ENCODE measurements around the gene MAPKAPK2.

Gene MAPKAPK2

DNA sequence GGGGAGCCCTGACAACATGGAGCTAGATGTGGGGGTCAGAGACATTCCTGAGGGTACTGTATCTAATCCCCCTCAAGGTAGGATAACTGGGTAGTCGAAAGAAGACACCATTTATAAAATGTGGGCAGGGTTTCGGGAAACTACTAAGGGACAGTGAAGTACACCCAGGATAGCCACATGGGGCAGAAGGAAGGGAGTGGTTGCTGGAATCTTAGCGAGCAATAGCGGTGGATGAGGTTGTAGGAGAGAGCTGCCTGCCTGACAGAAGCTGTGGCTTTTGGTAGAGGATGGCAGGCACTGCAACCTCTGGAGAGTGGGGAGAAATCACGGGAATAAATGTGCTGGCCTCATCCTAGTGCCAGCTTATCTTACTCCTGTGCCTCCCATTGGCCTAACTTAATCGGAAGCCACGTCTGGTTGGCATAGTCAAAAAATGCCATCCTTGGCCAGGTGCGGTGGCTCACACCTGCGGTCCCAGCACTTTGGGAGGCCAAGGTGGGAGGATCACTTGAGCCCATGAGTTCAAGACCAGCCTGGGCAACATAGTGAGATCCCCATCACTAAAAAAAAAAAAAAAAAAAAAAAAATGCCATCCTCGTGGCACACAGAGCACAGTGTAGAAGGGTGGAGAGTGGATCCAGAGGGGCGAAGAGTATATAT lies 23.4 kb upstream of the MAPKAPK2 start:
- DNase-seq, result no peak

GRCh38 chr1:206662396-206663092 lies 22.2 kb upstream of the MAPKAPK2 start:
- no peak for DNase-seq

- no peak for DNase-seq
These were observed 21.3 kb upstream of the MAPKAPK2 start for GRCh38 chr1:206663362-206663761.

DNA sequence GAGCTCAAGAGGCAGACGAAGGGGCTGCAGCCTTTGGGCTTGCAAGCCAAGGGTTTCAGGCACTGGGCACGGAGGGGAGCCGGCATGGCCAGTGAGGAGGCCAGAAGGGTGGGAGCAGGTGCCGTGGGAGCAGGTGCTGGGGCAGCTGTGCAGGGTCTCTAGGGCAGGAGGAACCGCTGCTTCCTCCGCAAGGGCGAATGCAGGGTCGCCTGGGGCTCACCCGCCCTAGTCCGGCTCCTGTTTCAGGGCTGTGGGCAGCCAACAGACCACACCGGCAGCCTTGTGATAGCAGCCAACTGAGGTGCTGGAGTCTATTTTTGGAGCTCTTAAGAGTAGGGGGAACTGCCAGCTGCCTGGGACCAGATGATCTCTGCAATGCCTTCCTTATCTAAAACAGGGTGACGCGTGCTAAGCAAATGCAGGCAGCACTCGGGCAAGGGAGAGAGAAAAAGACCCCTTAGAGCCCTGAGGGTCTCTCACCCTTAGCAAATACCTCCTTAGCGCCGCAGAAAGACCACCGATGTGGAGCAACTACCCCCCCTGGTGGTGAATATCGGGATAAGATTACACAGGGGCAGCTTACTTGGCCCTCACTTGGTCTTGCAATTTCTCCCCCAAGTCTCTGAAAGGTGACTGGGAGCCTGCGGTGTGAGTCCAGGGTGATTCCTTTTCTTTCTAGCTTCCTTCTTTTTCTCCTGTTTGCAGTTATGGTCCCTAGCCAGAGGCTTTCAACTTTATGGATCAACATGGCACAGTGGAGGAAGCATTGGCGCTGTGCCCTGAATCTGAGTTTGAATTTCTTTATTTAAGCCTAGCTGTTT lies 20.7 kb upstream of the MAPKAPK2 start:
- DNase-seq, result peak; percentile 54

DNA sequence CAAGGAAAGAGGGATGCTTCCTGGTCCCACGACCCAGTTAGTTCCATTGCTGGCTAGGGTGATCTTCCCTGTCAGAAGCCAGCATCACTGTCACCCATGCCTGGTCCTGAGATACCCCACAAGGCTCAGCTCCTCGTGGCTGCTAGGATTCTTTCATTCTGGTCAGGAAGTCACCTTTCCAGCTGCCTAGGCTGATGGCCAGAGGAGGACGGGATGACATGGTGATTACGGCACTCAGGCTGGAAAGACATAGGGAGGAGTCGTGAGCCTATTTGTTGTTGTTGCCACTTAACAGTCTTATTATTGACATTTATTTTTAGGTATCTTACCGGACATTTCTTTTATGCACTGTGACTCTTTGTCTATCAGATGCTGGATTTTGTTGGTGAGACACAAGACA lies 20.0 kb upstream of the MAPKAPK2 start:
- no peak for DNase-seq

- DNase-seq, result no peak
These were observed 18.6 kb upstream of the MAPKAPK2 start for GRCh38 chr1:206666031-206666561.

DNA sequence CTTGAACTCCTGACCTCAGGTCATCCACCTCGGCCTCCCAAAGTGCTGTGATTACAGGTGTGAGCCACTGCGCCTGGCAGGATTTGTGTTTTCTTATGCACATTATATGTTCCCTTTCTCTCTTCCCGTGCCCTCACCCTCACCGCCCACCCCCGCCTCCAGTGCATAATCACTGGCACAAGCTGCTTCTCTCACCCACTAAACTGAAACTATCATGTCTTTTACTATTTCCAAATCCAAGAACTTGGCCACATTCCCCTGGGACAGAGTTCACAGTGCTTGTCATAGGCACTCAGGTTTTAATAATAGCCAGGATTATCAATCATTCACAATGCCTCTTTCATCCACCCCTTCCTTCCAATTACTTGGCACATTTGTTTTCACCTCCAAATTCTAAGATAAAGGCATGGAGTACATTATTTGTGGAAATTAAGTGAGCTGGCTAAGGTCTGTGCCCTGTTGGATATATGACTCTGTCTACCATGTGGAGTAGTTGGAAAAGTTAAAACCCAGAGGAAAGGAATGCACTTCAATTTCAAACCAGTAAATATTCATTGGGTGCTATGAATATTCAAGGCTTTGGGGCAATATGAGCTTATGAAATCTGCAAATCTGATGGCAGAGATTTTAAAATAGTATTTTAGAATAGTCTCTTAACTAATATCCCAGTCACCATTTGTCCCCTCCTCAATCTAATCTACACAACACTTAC lies 17.6 kb upstream of the MAPKAPK2 start:
- no peak for DNase-seq

- DNase-seq, result no peak
These were observed 16.4 kb upstream of the MAPKAPK2 start for GRCh38 chr1:206668351-206668750.

- DNase-seq, result no peak
These were observed 15.8 kb upstream of the MAPKAPK2 start for GRCh38 chr1:206668874-206669410.

GRCh38 chr1:206672011-206672688 lies 12.6 kb upstream of the MAPKAPK2 start:
- no peak for DNase-seq

GRCh38 chr1:206672844-206673758 lies 11.6 kb upstream of the MAPKAPK2 start:
- no peak for DNase-seq

GRCh38 chr1:206674236-206674635 lies 10.5 kb upstream of the MAPKAPK2 start:
- no peak for DNase-seq

- DNase-seq, result peak; percentile 99
These were observed 9.9 kb upstream of the MAPKAPK2 start for GRCh38 chr1:206674745-206675175.

DNA sequence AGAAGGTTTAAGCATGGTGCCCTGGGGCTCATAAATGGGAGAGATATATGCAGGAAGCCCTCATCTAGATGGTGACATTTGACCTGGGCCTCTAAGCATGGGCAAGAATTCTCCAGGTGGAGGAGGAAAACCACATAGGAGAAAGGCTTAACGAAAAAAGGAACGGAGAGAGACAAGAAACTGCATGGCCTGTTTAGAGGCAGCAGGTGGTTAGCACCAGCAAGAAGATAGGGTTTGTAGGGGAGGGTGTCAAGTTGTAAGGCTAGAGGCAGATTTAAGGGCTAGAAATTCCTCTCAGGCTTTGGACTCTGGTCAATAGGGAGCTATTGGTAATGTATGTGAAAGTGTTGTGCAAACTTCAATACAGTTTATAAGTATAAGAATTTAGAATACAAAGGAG lies 8.2 kb upstream of the MAPKAPK2 start:
- DNase-seq, result no peak

- no peak for DNase-seq
These were observed 6.2 kb upstream of the MAPKAPK2 start for GRCh38 chr1:206678490-206678889.

DNA sequence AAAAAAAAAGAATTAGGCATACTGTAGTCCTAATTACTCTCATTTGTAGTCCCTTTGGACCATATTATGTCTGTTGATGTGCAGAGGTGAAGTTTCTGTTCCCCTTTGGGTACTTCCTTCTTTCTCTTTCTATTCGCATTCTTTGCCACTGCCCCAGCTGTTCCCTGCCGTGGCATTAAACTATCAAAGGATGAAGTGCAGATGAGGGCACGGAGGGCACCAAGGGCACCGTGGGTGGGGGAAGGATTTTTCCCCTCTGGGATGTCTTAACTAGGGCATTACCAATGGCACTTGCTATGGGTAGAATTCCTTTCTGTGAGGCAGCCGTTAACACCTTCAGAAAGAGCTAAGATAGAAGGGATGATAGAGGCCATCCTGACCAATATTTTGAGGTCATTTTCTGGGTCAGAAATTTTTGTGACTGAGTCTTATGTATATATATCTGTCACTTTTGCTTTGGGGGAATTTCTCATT lies 4.9 kb upstream of the MAPKAPK2 start:
- no peak for DNase-seq

- DNase-seq, result no peak
These were observed 4.4 kb upstream of the MAPKAPK2 start for GRCh38 chr1:206680279-206680678.

- DNase-seq, result no peak
These were observed 3.3 kb upstream of the MAPKAPK2 start for GRCh38 chr1:206681359-206681758.

- DNase-seq, result no peak
These were observed 2.6 kb upstream of the MAPKAPK2 start for GRCh38 chr1:206682111-206682510.

GRCh38 chr1:206683313-206683712 lies 1.4 kb upstream of the MAPKAPK2 start:
- no peak for DNase-seq
